Endothelial cell of umbilical vein (primary cell): ENCODE data around the gene LYRM9. TPM values are rescaled to one million over a fixed set of nuclear protein-coding genes. Genes with fewer than 3 reads are reported as not detected.

Source experiments
- BruUV-seq: library from RNA; stranded (reverse); fragments of 400-500 nt; replicated peaks from 2 replicates; lab custom pipeline; 2021; lab: Mats Ljungman, UMichigan
- CTCF ChIA-PET: fragments of 300-600, 350-600 bp; sonication (Branson Sonifier 250); formaldehyde crosslinking; loops from one replicate; lab custom pipeline; 2021; ENCODE audit warnings: antibody characterized with exemption, inconsistent platforms; lab: Charles Lee
- POLR2A ChIA-PET: fragments of 300-600, 350-600 bp; sonication (Branson Sonifier 250); formaldehyde crosslinking; loops from one replicate; lab custom pipeline; 2021; ENCODE audit warnings: antibody characterized with exemption, inconsistent platforms; lab: Charles Lee
- DNase-seq: peaks from one replicate; pipeline ENCODE4 v3.0.0-alpha.2; 2011; ENCODE audit warnings: low read depth, low spot score
- FAIRE-seq: peaks from 2 replicates; lab custom pipeline; 2011; peaks lifted over from hg19 to GRCh38; lab: Jason Lieb, UNC
- H2AFZ ChIP-seq: 2 replicates; pipeline ENCODE4 v1.6.0; 2012; ENCODE audit warnings: low read depth, low read length, control low read depth, inconsistent platforms
- H3K27ac ChIP-seq: 2 replicates; pipeline ENCODE4 v1.5.1; 2011; ENCODE audit warnings: low read depth, mild to moderate bottlenecking, control low read depth, low read length, moderate library complexity; ENCODE audit not compliant: insufficient read depth
- H3K27me3 ChIP-seq, 2 experiments: 2 replicates each; pipeline versions ENCODE4 v1.6.0 to v1.6.1; 2011; ENCODE audit warnings: low read length in 2 of 2, mixed read lengths in 1 of 2; ENCODE audit not compliant: control insufficient read depth in 2 of 2, insufficient read depth in 2 of 2
- H3K36me3 ChIP-seq, 2 experiments: 2 replicates in 1 of 2; 3 replicates in 1 of 2; pipeline ENCODE4 v1.5.1; 2011; ENCODE audit warnings: low read length in 2 of 2, mild to moderate bottlenecking in 1 of 2, moderate library complexity in 1 of 2; ENCODE audit not compliant: control insufficient read depth in 2 of 2, insufficient read depth in 2 of 2; ENCODE audit errors: extremely low read depth in 1 of 2
- H3K4me1 ChIP-seq: 3 replicates; pipeline ENCODE4 v1.5.1; 2011; ENCODE audit warnings: mild to moderate bottlenecking, low read length; ENCODE audit not compliant: control insufficient read depth, insufficient read depth; ENCODE audit errors: extremely low read depth
- H3K4me2 ChIP-seq: 2 replicates; pipeline ENCODE4 v1.6.1; 2011; ENCODE audit warnings: low read length, control low read depth, mixed read lengths; ENCODE audit not compliant: insufficient read depth
- H3K4me3 ChIP-seq, 3 experiments: fragments of 200-600 bp in 1 of 3; sonication (generic), shearing (Covaris generic) in 1 of 3; replicated peaks in 1 of 3; 2 replicates each; pipeline ENCODE4 v1.5.1; 2011 to 2016; ENCODE audit warnings: control low read depth in 3 of 3, low read length in 3 of 3, mild to moderate bottlenecking in 2 of 3, inconsistent platforms in 1 of 3, low read depth in 1 of 3, moderate library complexity in 1 of 3; ENCODE audit not compliant: insufficient read depth in 1 of 3
- H3K79me2 ChIP-seq: 2 replicates; pipeline ENCODE4 v1.6.0; 2012; ENCODE audit warnings: low read length, inconsistent platforms; ENCODE audit not compliant: control insufficient read depth, insufficient read depth
- H3K9ac ChIP-seq: replicated peaks from 2 replicates; pipeline ENCODE3; 2011; ENCODE audit warnings: low read length, control low read depth; ENCODE audit not compliant: insufficient read depth; ENCODE audit errors: extremely low read depth
- H3K9me1 ChIP-seq: replicated peaks from 3 replicates; pipeline ENCODE4 v1.6.0; 2011; ENCODE audit warnings: mild to moderate bottlenecking, low read length; ENCODE audit not compliant: control insufficient read depth, insufficient read depth; ENCODE audit errors: extremely low read depth
- H3K9me3 ChIP-seq: replicated peaks from 2 replicates; pipeline ENCODE4 v1.5.1; 2012; ENCODE audit warnings: low read length, inconsistent platforms; ENCODE audit not compliant: control insufficient read depth, insufficient read depth
- H4K20me1 ChIP-seq: replicated peaks from 2 replicates; pipeline ENCODE3; 2011; ENCODE audit warnings: mild to moderate bottlenecking, low read length; ENCODE audit not compliant: control insufficient read depth, insufficient read depth; ENCODE audit errors: extremely low read depth
- EZH2 ChIP-seq: IDR thresholded peaks from 2 replicates; pipeline ENCODE4 v1.6.1; 2012; ENCODE audit warnings: borderline replicate concordance, low read depth, mild to moderate bottlenecking, moderate library complexity, low read length, inconsistent platforms; ENCODE audit not compliant: severe bottlenecking
- FOS ChIP-seq: IDR thresholded peaks from 2 replicates; pipeline ENCODE4 v1.6.1; 2011; ENCODE audit warnings: mild to moderate bottlenecking, low read length, moderate library complexity, borderline replicate concordance; ENCODE audit not compliant: insufficient read depth
- GATA2 ChIP-seq: IDR thresholded peaks from 2 replicates; pipeline ENCODE4 v1.7.0; 2011; ENCODE audit warnings: low read depth, mild to moderate bottlenecking, moderate library complexity, mixed read lengths, low read length; ENCODE audit not compliant: insufficient read length, insufficient read depth
- JUN ChIP-seq: IDR thresholded peaks from 2 replicates; pipeline ENCODE4 v1.6.1; 2011; ENCODE audit warnings: borderline replicate concordance, low read depth; ENCODE audit not compliant: insufficient read length, insufficient read depth
- MAX ChIP-seq: IDR thresholded peaks from 2 replicates; pipeline ENCODE4 v1.6.1; 2011; ENCODE audit not compliant: insufficient read depth, insufficient read length
- MYC ChIP-seq: IDR thresholded peaks from one replicate; pipeline ENCODE4 v1.6.1; 2011; ENCODE audit warnings: mild to moderate bottlenecking, low read depth, low read length
- POLR2A ChIP-seq: IDR thresholded peaks from 2 replicates; pipeline ENCODE4 v1.6.1; 2012; ENCODE audit warnings: low read depth, mild to moderate bottlenecking, control low read depth, low read length
- POLR2AphosphoS5 ChIP-seq: IDR thresholded peaks from 2 replicates; pipeline ENCODE4 v1.6.1; 2012; ENCODE audit warnings: low read depth, mild to moderate bottlenecking, control low read depth, low read length, moderate library complexity; ENCODE audit not compliant: insufficient read depth
- dilution Hi-C: fragments of 300-500 bp; cut with MboI; formaldehyde crosslinking; loops from one replicate; pipeline ENCODE4 v1.15.0; 2019; ENCODE audit warnings: low sequenced_read_pairs; ENCODE audit not compliant: extremely low pct_ligation_motif_present
- intact Hi-C: fragments of 100-400 bp; cut with micrococcal nuclease; formaldehyde crosslinking; loops from one replicate; pipeline ENCODE4 v1.10.0; 2022
- polyA plus RNA-seq, 4 experiments: library from polyadenylated mRNA; depleted of rRNA in 3 of 4; stranded (reverse) in 3 of 4; unstranded in 1 of 4; fragments of >200 nt; gene quantifications; 2 replicates each; pipeline versions ENCODE4 v1.2.1 to v1.2.3, GENCODE V29; 2011 to 2012; ENCODE audit warnings: missing spikeins in 1 of 4
- total RNA-seq: library from RNA; stranded (reverse); gene quantifications from 2 replicates; pipeline ENCODE4 v1.2.3, GENCODE V29; 2021
- TF ChIP-seq, protein P1 (sequence below), 2 donors: IDR thresholded peaks; 1 replicate in 1 of 2; 2 replicates in 1 of 2; pipeline ENCODE4 v1.5.1; 2011; ENCODE audit warnings: low read length in 2 of 2, mild to moderate bottlenecking in 2 of 2, moderate library complexity in 2 of 2, control low read depth in 1 of 2, inconsistent platforms in 1 of 2, low read depth in 1 of 2; ENCODE audit not compliant: insufficient read depth in 1 of 2; ENCODE audit errors: extremely low read depth in 1 of 2

Gene LYRM9
- total and polyA plus RNA-seq, 2 donors (not counting 3 experiments of a cell fraction or from before 2014, with no cell fraction given) = 3.0 to 4.0 TPM

GRCh38 chr17:27891841-27892240 is 1.3 kb downstream of the LYRM9 start:
- intact Hi-C loops (loop anchor here (2.0 to 5.0 kb wide), 5 partner anchors 89 to 359 kb away; no protein-coding TSS in a partner anchor), dilution Hi-C loops (no loop called here)
- no peak overlapping the region for H3K4me2 ChIP-seq
- no peak overlapping the region for H3K9ac ChIP-seq
- ChIA-PET CTCF (interaction anchor here (2.2 to 5.7 kb wide), 4 partner anchors 10 to 360 kb away, joined by 10 to 62 read pairs (median 34); no protein-coding TSS in a partner anchor), POLR2A (no interaction called here)
- peaks cover 6 to 17% of the 10 kb centered on the region in 2 experiments for H3K27me3 ChIP-seq
- peaks cover 11% of the 10 kb centered on the region for H3K4me1 ChIP-seq
- no peak overlapping the region for H3K4me3 ChIP-seq
- H3K9me3 ChIP-seq = no peaks in the 10 kb centered on the region
- TF ChIP-seq POLR2A (no peak), MAX (no peak), MYC (no peak), FOS (no peak), POLR2AphosphoS5 (no peak), JUN (no peak), EZH2 (no peak), GATA2 (no peak)
- TF ChIP-seq, protein P1, sequence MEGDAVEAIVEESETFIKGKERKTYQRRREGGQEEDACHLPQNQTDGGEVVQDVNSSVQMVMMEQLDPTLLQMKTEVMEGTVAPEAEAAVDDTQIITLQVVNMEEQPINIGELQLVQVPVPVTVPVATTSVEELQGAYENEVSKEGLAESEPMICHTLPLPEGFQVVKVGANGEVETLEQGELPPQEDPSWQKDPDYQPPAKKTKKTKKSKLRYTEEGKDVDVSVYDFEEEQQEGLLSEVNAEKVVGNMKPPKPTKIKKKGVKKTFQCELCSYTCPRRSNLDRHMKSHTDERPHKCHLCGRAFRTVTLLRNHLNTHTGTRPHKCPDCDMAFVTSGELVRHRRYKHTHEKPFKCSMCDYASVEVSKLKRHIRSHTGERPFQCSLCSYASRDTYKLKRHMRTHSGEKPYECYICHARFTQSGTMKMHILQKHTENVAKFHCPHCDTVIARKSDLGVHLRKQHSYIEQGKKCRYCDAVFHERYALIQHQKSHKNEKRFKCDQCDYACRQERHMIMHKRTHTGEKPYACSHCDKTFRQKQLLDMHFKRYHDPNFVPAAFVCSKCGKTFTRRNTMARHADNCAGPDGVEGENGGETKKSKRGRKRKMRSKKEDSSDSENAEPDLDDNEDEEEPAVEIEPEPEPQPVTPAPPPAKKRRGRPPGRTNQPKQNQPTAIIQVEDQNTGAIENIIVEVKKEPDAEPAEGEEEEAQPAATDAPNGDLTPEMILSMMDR (IDR thresholded peaks at IDR 0.05; ENCODE audit: extremely low read depth in 1 of 2, insufficient read depth in 1 of 2, low read depth in 1 of 2, low read length in 2 of 2) = no peak
- no peaks in the 10 kb centered on the region for H4K20me1 ChIP-seq
- no peaks in the 10 kb centered on the region for H3K79me2 ChIP-seq
- no peak overlapping the region for H2AFZ ChIP-seq
- BruUV-seq = no TSS peak
- H3K9me1 ChIP-seq = no peaks in the 10 kb centered on the region
- FAIRE-seq = no peak
- no peak overlapping the region for H3K27ac ChIP-seq
- no peaks in the 10 kb centered on the region for H3K36me3 ChIP-seq
- DNase-seq = no peak
